Heart left ventricle (tissue), 16 donors: Measurements from ENCODE around the gene GLT8D2. TPM values are rescaled to one million over a fixed set of nuclear protein-coding genes. Genes with fewer than 3 reads are reported as not detected.
A peak's percentile ranks its signal among the peaks of the same experiment; 100 is the strongest.
"Not testable (repeated sequence)": the region's sequence is repeated elsewhere in the genome, so short reads cannot be mapped to it uniquely, and the experiment has no call there.

Experiments
- ATAC-seq, 4 donors: fragments of 200-7000 bp; cut with Tn5 transposase; one replicate each; pipeline ENCODE4 v1.9.1; 2020 to 2022; ENCODE audit warnings: moderate library complexity in 4 of 4, mild to moderate bottlenecking in 3 of 4, moderate number of reproducible peaks in 1 of 4
- DNase-seq, 5 donors: peaks; one replicate each; pipeline ENCODE4 v3.0.0-alpha.2; 2020
- H3K27ac ChIP-seq, 12 donors: fragments of 200-600 bp; sonication (generic) in 4 of 12; one replicate each; pipeline versions ENCODE4 v1.5.0 to v1.8.0; 2016 to 2022; ENCODE audit warnings: mild to moderate bottlenecking in 2 of 12
- H3K27me3 ChIP-seq, 9 donors: fragments of 200-600 bp; sonication (generic) in 2 of 9; one replicate each; pipeline versions ENCODE4 v1.5.1 to v1.8.0; 2016 to 2022; ENCODE audit warnings: mild to moderate bottlenecking in 3 of 9
- H3K36me3 ChIP-seq, 9 donors: fragments of 200-600 bp; sonication (generic) in 2 of 9; one replicate each; pipeline versions ENCODE4 v1.5.0 to v1.8.0; 2018 to 2022; ENCODE audit warnings: mild to moderate bottlenecking in 2 of 9
- H3K4me1 ChIP-seq, 12 donors: fragments of 200-600 bp; sonication (generic) in 4 of 12; one replicate each; pipeline versions ENCODE4 v1.5.0 to v1.8.0; 2016 to 2022; ENCODE audit warnings: mild to moderate bottlenecking in 3 of 12
- H3K4me3 ChIP-seq, 12 donors: fragments of 200-600 bp; sonication (generic) in 4 of 12; one replicate each; pipeline versions ENCODE4 v1.5.0 to v1.8.0; 2017 to 2022; ENCODE audit warnings: mild to moderate bottlenecking in 9 of 12, moderate library complexity in 4 of 12
- H3K9me3 ChIP-seq, 12 donors: fragments of 200-600 bp; sonication (generic) in 4 of 12; one replicate each; pipeline versions ENCODE4 v1.5.0 to v1.8.0; 2016 to 2022; ENCODE audit warnings: mild to moderate bottlenecking in 1 of 12
- POLR2A ChIP-seq, 2 donors: fragments of 450-650 bp; IDR thresholded peaks; one replicate each; pipeline ENCODE4 v1.6.1; 2017; ENCODE audit warnings: antibody characterized with exemption in 2 of 2, mild to moderate bottlenecking in 2 of 2, moderate library complexity in 2 of 2
- WGBS, 4 donors: extraction: QIAGEN DNeasy Blood & Tissue Kit in 2 of 4; methylation state at CpG; one replicate each; pipeline versions ENCODE4 v1.1.5 to v1.1.7; 2013 to 2018; 5-methylcytosine and 5-hydroxymethylcytosine counted together
- intact Hi-C, 10 donors: fragments of 100-400 bp; cut with DNase I; formaldehyde crosslinking; loops; one replicate each; pipeline versions ENCODE4 v1.11.1 to v1.14.2; 2022
- polyA plus RNA-seq, 2 donors: library from polyadenylated mRNA; stranded (reverse); fragments of 200-250 nt; gene quantifications; one replicate each; pipeline ENCODE4 v1.2.3, GENCODE V29; 2013
- total RNA-seq, 9 donors: library from RNA; depleted of rRNA in 2 of 9; stranded (reverse); fragments of >200 nt in 2 of 9; fragmentation: NEBNext Ultra II Directional in 3 of 9; extraction: Animal tissue kit (Norgen Biotek cat#: 25700) in 3 of 9; gene quantifications; one replicate each; pipeline versions ENCODE4 v1.1.0 to v1.2.4, GENCODE V29; 2016 to 2023
- TF ChIP-seq, protein P1 (sequence below), 12 donors: fragments of 200-600 bp; sonication (generic) in 4 of 12; IDR thresholded peaks; one replicate each; pipeline versions ENCODE4 v1.5.0 to v1.8.0; 2018 to 2022; ENCODE audit warnings: antibody characterized with exemption in 12 of 12, mild to moderate bottlenecking in 5 of 12
- donor health status: ischemic (EF 13 %, LVEDD 7.1; RV severe dilation, severe dysfunction).
- donor health status: healthy with polysubstance abuse.
- donor health status: DM: no; HTN: yes; CAD: no.
- donor health status: DM: no; HTN: no; CAD: no.
- donor health status: ischemic (EF 25% LVEDD 6.9; RV normal size, moderate dysfunction).
- donor health status: ischemic (EF 25% LVEDD 5.7; RV mildly dilated, moderate dysfunction).
- donor health status: healthy.
- donor health status: DM: yes; HTN: yes; CAD: no.
- donor health status: ischemic (EF 35%, LVEDD 5.7; RV mildly dilated, moderate dysfunction).
- donor health status: nonischemic (EF 11% LVEDD 7.7; RV severe dilation, severe dysfunction).
- donor health status: DM: yes; HTN: yes; CAD: no.
- donor health status: PGD.
- donor health status: ischemic (EF 29% LVEDD 5.4; RV normal size, mild dysfunction).
- donor health status: nonischemic (EF 23%, LVEDD 6.1; RV moderate dilation, normal function).

The GLT8D2 gene
- total and polyA plus RNA-seq, 11 donors: 2.6 to 18.7 (median 6.8) TPM

- H3K4me1 ChIP-seq: peaks cover 0 to 37% (median 21%) of the 10 kb centered on the region in 12 donors
- no peaks in the 10 kb centered on the region for H3K36me3 ChIP-seq
- peak overlapping the region in 1 of 12 donors; percentile 62 for H3K27ac ChIP-seq
- H3K4me3 ChIP-seq: no peak overlapping the region
- ATAC-seq: peak in 3 of 4 donors; percentile 32 to 56 (median 38)
- TF ChIP-seq POLR2A (IDR thresholded peaks at IDR 0.05): no peak
- TF ChIP-seq, protein P1, sequence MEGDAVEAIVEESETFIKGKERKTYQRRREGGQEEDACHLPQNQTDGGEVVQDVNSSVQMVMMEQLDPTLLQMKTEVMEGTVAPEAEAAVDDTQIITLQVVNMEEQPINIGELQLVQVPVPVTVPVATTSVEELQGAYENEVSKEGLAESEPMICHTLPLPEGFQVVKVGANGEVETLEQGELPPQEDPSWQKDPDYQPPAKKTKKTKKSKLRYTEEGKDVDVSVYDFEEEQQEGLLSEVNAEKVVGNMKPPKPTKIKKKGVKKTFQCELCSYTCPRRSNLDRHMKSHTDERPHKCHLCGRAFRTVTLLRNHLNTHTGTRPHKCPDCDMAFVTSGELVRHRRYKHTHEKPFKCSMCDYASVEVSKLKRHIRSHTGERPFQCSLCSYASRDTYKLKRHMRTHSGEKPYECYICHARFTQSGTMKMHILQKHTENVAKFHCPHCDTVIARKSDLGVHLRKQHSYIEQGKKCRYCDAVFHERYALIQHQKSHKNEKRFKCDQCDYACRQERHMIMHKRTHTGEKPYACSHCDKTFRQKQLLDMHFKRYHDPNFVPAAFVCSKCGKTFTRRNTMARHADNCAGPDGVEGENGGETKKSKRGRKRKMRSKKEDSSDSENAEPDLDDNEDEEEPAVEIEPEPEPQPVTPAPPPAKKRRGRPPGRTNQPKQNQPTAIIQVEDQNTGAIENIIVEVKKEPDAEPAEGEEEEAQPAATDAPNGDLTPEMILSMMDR (IDR thresholded peaks at IDR 0.05): no peak
- intact Hi-C loops: loop anchor here in 2 of 10 donors (5.0 kb wide), 2 partner anchors 34 to 49 kb away; no protein-coding TSS in a partner anchor
- H3K9me3 ChIP-seq: no peaks in the 10 kb centered on the region
- WGBS, 4 donors: 74 to 84% (median 77%) methylated on average over 4 of the region's 4 CpGs
- peaks cover 0 to 15% (median 0%) of the 10 kb centered on the region in 9 donors for H3K27me3 ChIP-seq
- DNase-seq: no peak
Observed at GRCh38 chr12:104046306-104046705, 3.7 kb downstream of the GLT8D2 start.

DNA sequence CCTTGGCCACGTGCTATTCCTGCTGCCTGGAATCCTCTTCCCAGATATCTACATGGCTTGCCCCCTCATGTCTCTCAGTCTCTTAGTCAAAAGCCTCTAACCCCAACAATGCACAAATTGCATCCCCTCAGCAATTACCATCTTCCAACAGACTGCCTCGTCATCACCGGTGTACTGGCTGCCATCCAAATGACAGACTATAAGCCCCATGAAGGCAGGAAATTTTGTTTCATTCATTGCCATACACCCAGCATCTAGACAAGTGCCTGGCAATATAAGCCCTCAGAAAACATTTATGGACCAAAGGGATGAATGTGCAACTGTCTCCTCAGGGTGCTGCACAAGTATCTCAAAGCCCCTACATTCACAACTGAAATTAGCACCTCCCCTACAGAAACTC, 5.8 kb downstream of the GLT8D2 start:
- WGBS, 4 donors: 83 to 94% (median 88%) methylated on average over 3 of the region's 3 CpGs
- Histone ChIP-seq H3K27ac (no peak overlapping the region), H3K4me3 (no peak overlapping the region), H3K9me3 (no peaks in the 10 kb centered on the region), H3K36me3 (no peaks in the 10 kb centered on the region), H3K4me1 (peaks cover 0 to 30% (median 15%) of the 10 kb centered on the region in 12 donors), H3K27me3 (no peaks in the 10 kb centered on the region)
- ATAC-seq (no peak), DNase-seq (no peak)
- no peak for TF ChIP-seq POLR2A (IDR thresholded peaks at IDR 0.05)
- TF ChIP-seq, protein P1 (IDR thresholded peaks at IDR 0.05): no peak
- intact Hi-C loops: no loop called here

GRCh38 chr12:104042580-104042979, 7.4 kb downstream of the GLT8D2 start:
- TF ChIP-seq, protein P1 (IDR thresholded peaks at IDR 0.05): no peak
- TF ChIP-seq POLR2A (IDR thresholded peaks at IDR 0.05): no peak
- ATAC-seq: no peak
- Histone ChIP-seq H3K27ac (no peak overlapping the region), H3K27me3 (no peaks in the 10 kb centered on the region), H3K9me3 (no peaks in the 10 kb centered on the region), H3K4me1 (peaks cover 0 to 22% (median 9%) of the 10 kb centered on the region in 12 donors), H3K36me3 (no peaks in the 10 kb centered on the region), H3K4me3 (no peak overlapping the region)
- DNase-seq: no peak
- 73 to 88% (median 80%) methylated on average over 1 of the region's 1 CpG for WGBS, 4 donors
- intact Hi-C loops: no loop called here

- H3K36me3 ChIP-seq, H3K27ac ChIP-seq, intact Hi-C loops, H3K9me3 ChIP-seq, H3K4me1 ChIP-seq, H3K4me3 ChIP-seq, DNase-seq, H3K27me3 ChIP-seq, ATAC-seq: not testable (repeated sequence)
- 83 to 100% (median 96%) methylated on average over 1 of the region's 1 CpG for WGBS, 4 donors
Observed at GRCh38 chr12:104039769-104040168, 10.2 kb downstream of the GLT8D2 start.

- ATAC-seq, intact Hi-C loops, H3K4me1 ChIP-seq, DNase-seq, H3K27me3 ChIP-seq, H3K36me3 ChIP-seq, H3K4me3 ChIP-seq, H3K27ac ChIP-seq, H3K9me3 ChIP-seq: not testable (repeated sequence)
- WGBS, 4 donors: 86 to 90% (median 88%) methylated on average over 2 of the region's 2 CpGs
Observed at GRCh38 chr12:104036143-104036542, 13.8 kb downstream of the GLT8D2 start.

GRCh38 chr12:104030596-104030995, 19.4 kb downstream of the GLT8D2 start:
- H3K36me3 ChIP-seq, DNase-seq, H3K27ac ChIP-seq, H3K27me3 ChIP-seq, H3K9me3 ChIP-seq, H3K4me3 ChIP-seq, intact Hi-C loops: not testable (repeated sequence)
- ATAC-seq: peak in 2 of 4 donors; percentile 42 to 49
- peaks cover 0 to 18% (median 6%) of the 10 kb centered on the region in 12 donors for H3K4me1 ChIP-seq
- 89 to 96% (median 91%) methylated on average over 10 to 18 of the region's 27 CpGs for WGBS, 4 donors
